Gastrocnemius medialis (tissue), 4 donors: ENCODE results near the gene SCN3A.

Source experiments
- POLR2A ChIP-seq, 2 donors: fragments of 450-650 bp; IDR thresholded peaks; one replicate each; pipeline ENCODE4 v1.6.1; 2017; ENCODE audit warnings: antibody characterized with exemption in 2 of 2, mild to moderate bottlenecking in 2 of 2, moderate library complexity in 2 of 2
- TF ChIP-seq, protein P1 (sequence below), 5 experiments: fragments of 450-650 bp in 3 of 5; fragments of 200-600 bp in 2 of 5; sonication (generic) in 2 of 5; IDR thresholded peaks in 4 of 5; conservative IDR thresholded peaks in 1 of 5; 1 replicate in 4 of 5; 2 replicates in 1 of 5; pipeline ENCODE4 v1.5.1; 2016 to 2019; ENCODE audit warnings: antibody characterized with exemption in 5 of 5, mild to moderate bottlenecking in 3 of 5, moderate library complexity in 3 of 5

DNA sequence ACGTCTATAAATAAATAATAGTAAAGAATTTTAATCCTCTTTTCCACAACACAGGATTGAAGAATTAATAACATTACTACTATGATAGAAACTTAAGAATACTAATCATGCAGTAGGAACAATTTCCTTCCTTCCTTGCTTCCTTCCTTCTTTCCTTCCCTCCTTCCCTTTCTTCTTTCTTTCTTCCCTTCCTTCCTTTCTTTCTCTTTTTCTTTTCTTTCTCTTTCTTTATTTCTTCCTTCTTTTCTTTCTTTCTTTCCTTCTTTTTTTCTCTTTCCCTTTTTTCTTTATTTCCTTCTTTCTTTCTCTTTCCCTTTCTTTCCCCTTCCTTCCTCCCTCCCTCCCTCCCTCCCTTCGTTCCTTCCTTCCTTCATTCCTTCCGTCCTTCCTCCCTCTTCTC is 77.6 kb downstream of the SCN3A start:
- TF ChIP-seq, protein P1, sequence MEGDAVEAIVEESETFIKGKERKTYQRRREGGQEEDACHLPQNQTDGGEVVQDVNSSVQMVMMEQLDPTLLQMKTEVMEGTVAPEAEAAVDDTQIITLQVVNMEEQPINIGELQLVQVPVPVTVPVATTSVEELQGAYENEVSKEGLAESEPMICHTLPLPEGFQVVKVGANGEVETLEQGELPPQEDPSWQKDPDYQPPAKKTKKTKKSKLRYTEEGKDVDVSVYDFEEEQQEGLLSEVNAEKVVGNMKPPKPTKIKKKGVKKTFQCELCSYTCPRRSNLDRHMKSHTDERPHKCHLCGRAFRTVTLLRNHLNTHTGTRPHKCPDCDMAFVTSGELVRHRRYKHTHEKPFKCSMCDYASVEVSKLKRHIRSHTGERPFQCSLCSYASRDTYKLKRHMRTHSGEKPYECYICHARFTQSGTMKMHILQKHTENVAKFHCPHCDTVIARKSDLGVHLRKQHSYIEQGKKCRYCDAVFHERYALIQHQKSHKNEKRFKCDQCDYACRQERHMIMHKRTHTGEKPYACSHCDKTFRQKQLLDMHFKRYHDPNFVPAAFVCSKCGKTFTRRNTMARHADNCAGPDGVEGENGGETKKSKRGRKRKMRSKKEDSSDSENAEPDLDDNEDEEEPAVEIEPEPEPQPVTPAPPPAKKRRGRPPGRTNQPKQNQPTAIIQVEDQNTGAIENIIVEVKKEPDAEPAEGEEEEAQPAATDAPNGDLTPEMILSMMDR (IDR thresholded peaks at IDR 0.05 in 4 of 5, conservative IDR thresholded peaks at IDR 0.05 in 1 of 5): no peak
- TF ChIP-seq POLR2A (IDR thresholded peaks at IDR 0.05): no peak
